ENCODE results near the gene CTSF. TPM values are rescaled to one million over a fixed set of nuclear protein-coding genes. Genes with fewer than 3 reads are reported as not detected.
"Not testable (repeated sequence)": the region's sequence is repeated elsewhere in the genome, so short reads cannot be mapped to it uniquely, and the experiment has no call there.

CTSF gene
- total RNA-seq, 2 experiments from 2014 or later, result 2.8 to 4.1 TPM

DNA sequence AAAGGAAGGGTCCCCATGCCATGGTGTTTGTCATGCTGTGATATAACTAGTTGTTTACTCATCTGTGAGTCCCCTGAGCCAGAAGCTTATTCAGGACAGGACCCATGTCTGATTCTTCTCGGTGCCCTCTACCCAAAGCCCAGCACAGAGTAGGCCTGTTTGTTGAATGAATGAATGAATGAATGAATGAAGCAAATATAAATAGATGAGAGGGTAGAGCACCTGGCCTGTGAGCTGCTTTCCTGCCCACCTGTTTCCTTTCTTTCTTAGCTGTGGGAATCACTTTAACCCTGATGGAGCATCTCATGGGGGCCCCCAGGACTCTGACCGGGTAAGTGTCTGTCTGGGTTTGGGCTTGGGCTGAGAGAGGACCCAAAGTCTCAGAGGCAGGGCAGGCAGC lies 31.8 kb upstream of the CTSF start:
- CTCF ChIA-PET, result no interaction called here
- ATAC-seq (no peak), DNase-seq (no peak)
- no peak overlapping the region for H3K4me3 Mint-ChIP-seq
- H3K9me3 Mint-ChIP-seq (ENCODE audit: low read depth), result no peaks in the 10 kb centered on the region
- H3K27ac Mint-ChIP-seq, result no peak overlapping the region
- peaks cover 7% of the 10 kb centered on the region for H3K36me3 Mint-ChIP-seq
- H3K4me1 Mint-ChIP-seq, result peaks cover 5% of the 10 kb centered on the region
- H3K27me3 Mint-ChIP-seq, result no peaks in the 10 kb centered on the region

DNA sequence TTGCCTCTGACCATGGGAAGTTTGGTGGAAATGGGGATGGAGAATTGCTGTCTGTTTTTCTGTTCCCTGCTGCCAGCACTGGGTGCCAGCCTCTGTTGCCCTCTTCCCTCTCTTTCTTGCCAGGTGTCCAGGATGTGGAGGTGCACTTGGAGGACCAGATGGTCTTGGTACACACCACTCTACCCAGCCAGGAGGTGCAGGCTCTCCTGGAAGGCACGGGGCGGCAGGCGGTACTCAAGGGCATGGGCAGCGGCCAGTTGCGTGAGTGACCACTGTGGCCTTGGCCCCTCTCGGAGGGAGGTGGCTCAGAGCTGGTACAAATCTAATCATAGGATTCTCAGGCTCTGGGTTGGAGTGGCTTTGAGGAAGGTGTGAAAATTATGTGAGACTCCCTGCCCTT lies 30.6 kb upstream of the CTSF start:
- ATAC-seq, result no peak
- Mint-ChIP-seq H3K4me1 (peaks cover 14% of the 10 kb centered on the region), H3K9me3 (ENCODE audit: low read depth) (no peaks in the 10 kb centered on the region), H3K27me3 (no peaks in the 10 kb centered on the region), H3K27ac (no peak overlapping the region), H3K4me3 (no peak overlapping the region), H3K36me3 (peaks cover 6% of the 10 kb centered on the region)
- no peak for DNase-seq
- CTCF ChIA-PET, result no interaction called here

DNA sequence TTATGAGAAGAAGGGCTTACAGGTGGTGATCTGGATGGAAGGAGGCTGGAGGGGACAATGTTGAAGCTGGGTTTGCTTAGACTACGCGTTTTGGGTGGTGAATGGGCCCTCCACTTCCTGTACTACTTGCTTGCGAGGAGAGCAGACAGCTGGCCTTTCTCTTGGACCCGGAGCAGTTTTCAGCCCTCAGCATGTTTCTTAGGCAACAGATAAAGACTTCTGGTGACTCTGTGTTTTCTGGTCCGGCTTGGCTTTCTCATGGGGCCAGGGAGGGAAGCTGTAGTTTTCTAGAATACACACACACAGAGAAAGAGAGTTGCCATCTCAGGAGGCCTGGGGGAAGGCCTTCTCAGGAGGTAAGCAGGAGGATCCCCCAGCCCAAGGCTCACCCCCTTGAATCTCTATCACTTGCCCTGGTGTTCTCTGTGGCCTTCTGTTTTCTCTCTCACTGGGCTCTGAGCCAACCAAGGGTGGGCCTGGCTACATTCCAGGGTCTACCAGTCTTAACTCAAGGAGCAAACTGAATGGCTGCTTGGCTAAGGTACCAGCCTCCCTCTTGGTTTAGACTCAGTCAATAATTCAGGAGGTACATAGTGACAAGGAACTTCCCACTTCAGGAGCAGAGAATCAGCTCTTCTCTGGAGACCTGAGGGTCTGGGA lies 27.0 kb upstream of the CTSF start:
- DNase-seq (no peak), ATAC-seq (no peak)
- peak overlapping the region; percentile 42 for H3K4me3 Mint-ChIP-seq
- peaks cover under 1% of the 10 kb centered on the region for H3K36me3 Mint-ChIP-seq
- CTCF ChIA-PET, result interaction anchor here (0.9 to 6.2 kb wide), 4 partner anchors 14 to 83 kb away, joined by 3 to 60 read pairs (median 4); partner anchors contain the start of gene RBM4B
- H3K27me3 Mint-ChIP-seq, result peaks cover 6% of the 10 kb centered on the region
- peak overlapping the region; percentile 75 for H3K27ac Mint-ChIP-seq
- H3K9me3 Mint-ChIP-seq (ENCODE audit: low read depth), result no peaks in the 10 kb centered on the region
- peaks cover 28% of the 10 kb centered on the region for H3K4me1 Mint-ChIP-seq

DNA sequence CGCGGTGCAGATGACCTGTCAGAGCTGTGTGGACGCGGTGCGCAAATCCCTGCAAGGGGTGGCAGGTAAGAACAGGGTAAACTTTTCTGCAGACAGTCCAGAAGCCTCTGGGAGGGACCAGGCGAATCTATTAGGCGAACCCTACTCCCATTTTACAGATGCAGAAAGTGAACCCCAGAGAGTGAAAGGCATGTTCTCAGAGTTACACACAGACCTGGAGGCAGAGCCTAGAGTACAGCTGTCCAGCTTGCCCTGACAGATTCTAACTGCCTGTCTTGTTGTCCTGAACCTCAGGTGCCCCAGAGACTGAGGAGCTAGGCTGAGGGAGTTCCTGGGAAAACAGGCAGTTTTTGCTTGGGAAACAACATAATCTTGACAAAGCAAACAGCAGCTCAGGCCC lies 25.2 kb upstream of the CTSF start:
- peak overlapping the region; percentile 94 for H3K4me3 Mint-ChIP-seq
- ATAC-seq (no peak), DNase-seq (no peak)
- peak overlapping the region; percentile 96 for H3K27ac Mint-ChIP-seq
- peaks cover 28% of the 10 kb centered on the region for H3K4me1 Mint-ChIP-seq
- peaks cover 6% of the 10 kb centered on the region for H3K27me3 Mint-ChIP-seq
- no peaks in the 10 kb centered on the region for H3K36me3 Mint-ChIP-seq
- CTCF ChIA-PET, result interaction anchor here (1.3 to 6.2 kb wide), 6 partner anchors 13 to 85 kb away, joined by 3 to 60 read pairs (median 5); partner anchors contain the start of genes RBM14 and RBM4B
- H3K9me3 Mint-ChIP-seq (ENCODE audit: low read depth), result no peaks in the 10 kb centered on the region

DNA sequence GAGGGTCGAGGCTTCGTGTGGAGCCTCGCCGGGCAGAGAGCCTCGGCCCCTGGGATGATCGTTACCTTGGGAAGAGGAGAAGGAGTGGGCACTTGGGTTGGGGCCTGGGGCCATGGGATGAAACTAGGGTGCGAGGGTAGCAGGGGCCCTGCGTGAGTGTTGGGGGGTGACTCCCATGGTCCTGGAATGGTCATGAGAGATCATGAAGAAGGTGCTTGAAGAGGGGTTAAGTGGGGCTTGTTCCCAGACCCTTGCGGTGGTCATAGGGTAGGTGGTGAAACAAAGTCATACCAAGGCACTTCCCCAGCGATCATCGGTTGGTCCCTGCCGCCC lies 24.9 kb upstream of the CTSF start:
- peak overlapping the region; percentile 96 for H3K27ac Mint-ChIP-seq
- H3K4me1 Mint-ChIP-seq, result peaks cover 28% of the 10 kb centered on the region
- no peaks in the 10 kb centered on the region for H3K9me3 Mint-ChIP-seq (ENCODE audit: low read depth)
- CTCF ChIA-PET, result interaction anchor here (0.8 to 6.2 kb wide), 14 partner anchors 14 to 85 kb away, joined by 3 to 60 read pairs (median 4); partner anchors contain the start of genes ACTN3, RBM14, RBM4 and RBM4B
- peaks cover 6% of the 10 kb centered on the region for H3K27me3 Mint-ChIP-seq
- peak overlapping the region; percentile 94 for H3K4me3 Mint-ChIP-seq
- no peak for ATAC-seq
- no peaks in the 10 kb centered on the region for H3K36me3 Mint-ChIP-seq
- DNase-seq, result no peak

DNA sequence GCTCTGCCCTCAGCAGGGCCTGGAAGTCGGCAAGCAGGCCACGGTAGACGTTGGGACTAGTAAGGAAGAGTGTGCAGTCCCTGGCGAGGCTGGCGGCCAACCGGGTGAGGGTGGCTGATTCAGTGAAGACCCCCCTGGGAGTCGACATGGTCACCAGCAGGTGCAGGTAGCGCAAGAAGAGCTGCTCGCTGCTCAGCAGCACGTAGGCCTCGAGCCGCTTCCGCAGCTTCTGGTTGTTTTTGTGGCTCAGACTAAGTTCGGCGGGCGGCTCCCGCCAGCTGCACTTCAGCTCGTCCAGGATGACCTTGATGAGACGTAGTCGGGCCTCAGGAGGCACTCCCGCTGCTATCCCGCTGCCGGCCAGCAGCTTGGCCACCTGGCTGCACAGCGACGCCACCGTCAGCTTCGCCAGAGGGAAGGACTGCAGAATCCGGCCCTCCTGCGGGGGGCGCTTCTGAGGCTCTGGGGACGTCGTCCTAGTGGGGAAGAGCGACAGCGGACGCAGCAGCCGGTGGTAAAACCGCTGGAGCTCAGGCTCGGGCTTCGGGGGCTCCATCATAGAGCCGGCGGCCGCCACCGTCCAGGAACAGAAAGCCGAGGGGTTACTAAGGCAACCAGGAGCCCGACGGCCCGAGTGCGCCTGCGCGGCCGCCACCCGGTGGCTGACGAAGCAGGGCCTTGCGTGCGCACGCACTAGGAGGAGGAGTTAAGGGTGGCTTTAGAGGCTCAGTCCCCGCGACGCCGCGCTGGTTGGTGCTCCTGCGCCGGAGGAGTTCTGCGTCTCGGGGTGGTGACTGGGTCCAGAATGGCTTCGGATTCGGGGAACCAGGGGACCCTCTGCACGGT lies 24.3 kb upstream of the CTSF start, which contains the start of the genes CCDC87 and CCS:
Gene CCDC87 (minus strand): TSS at position 607 of the 846 bp plus-strand sequence. CDS start 48 bp downstream, at position 559.
Gene CCS (plus strand): TSS at position 729 of the 846 bp plus-strand sequence. CDS start 77 bp downstream, at position 806.
- H3K36me3 Mint-ChIP-seq, result no peaks in the 10 kb centered on the region
- H3K27ac Mint-ChIP-seq, result peak within 1 kb of the TSS; percentile 96
- H3K9me3 Mint-ChIP-seq (ENCODE audit: low read depth), result no peaks in the 10 kb centered on the region
- peaks cover 6% of the 10 kb centered on the region for H3K27me3 Mint-ChIP-seq
- peak within 1 kb of the TSS; percentile 94 for H3K4me3 Mint-ChIP-seq
- DNase-seq, result peak; percentile 99
- peaks cover 28% of the 10 kb centered on the region for H3K4me1 Mint-ChIP-seq
- peak; percentile 98 for ATAC-seq
- CTCF ChIA-PET, result interaction anchor here (0.6 to 6.2 kb wide), 15 partner anchors 14 to 86 kb away, joined by 3 to 60 read pairs (median 4); partner anchors contain the start of genes ACTN3, RBM14, RBM4 and RBM4B

DNA sequence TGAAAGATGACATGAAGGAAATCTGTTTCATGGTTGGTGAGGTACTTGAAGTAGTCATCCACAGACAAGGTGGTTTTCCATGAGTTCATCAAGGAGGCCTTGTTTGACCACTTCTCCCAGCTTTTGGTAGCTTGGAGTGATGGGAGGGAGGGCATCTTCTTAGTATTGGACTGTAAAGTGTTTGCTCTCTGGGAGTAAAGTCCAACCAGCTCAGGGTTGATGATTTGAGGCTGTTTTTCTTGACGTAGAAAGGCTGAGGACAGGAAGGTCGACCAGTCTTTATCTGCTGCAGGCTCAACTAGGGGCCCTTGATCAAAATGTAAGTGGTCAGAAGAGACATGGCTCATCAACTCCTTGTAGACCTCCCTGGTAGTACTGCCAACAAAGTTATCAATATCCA lies 22.8 kb upstream of the CTSF start:
- Mint-ChIP-seq H3K4me1 (peaks cover 28% of the 10 kb centered on the region), H3K27ac (no peak overlapping the region), H3K4me3 (no peak overlapping the region), H3K27me3 (peaks cover 9% of the 10 kb centered on the region), H3K36me3 (no peaks in the 10 kb centered on the region), H3K9me3 (ENCODE audit: low read depth) (no peaks in the 10 kb centered on the region)
- ATAC-seq, result no peak
- no peak for DNase-seq
- CTCF ChIA-PET, result interaction anchor here (1.0 to 6.2 kb wide), 5 partner anchors 12 to 104 kb away, joined by 3 to 60 read pairs (median 11); partner anchors contain the start of genes RBM14 and RBM4B

DNA sequence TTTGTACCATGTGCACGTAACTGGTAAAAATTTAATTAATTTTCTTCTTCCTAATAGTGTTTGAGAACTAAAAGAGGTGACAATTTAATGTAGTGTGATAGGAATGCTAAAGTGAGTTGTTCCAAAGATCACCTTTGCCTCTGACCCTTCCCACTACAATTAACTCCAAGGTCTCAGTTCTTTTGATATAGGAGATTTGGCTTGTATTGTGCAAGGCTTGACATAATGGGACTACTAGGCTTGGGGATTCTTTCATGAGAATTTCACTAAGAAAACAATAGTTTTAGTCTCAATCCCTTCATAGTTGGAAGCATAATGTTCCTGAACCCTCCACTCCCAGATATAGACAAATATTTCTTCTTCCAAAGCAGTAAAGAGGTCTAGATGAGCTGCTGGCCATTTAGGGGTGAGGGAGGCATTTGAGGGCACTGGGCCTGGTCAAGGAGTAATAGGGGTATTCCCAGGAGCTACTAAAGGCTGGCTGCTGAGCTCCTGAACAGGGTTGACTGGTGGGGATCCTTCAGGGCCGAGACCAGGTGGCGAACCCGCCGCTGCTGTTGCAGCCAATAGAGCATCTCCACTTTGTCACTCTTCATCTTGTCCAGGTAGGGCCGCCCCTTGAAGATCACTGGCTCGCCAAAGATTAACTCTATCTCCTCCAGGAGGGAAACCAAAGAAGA lies 21.7 kb upstream of the CTSF start:
- Mint-ChIP-seq H3K4me3 (no peak overlapping the region), H3K4me1 (peaks cover 22% of the 10 kb centered on the region), H3K27me3 (peaks cover 9% of the 10 kb centered on the region), H3K36me3 (no peaks in the 10 kb centered on the region), H3K27ac (no peak overlapping the region), H3K9me3 (ENCODE audit: low read depth) (no peaks in the 10 kb centered on the region)
- CTCF ChIA-PET, result interaction anchor here (1.0 to 6.2 kb wide), 5 partner anchors 11 to 105 kb away, joined by 3 to 60 read pairs (median 11); partner anchors contain the start of genes RBM14 and RBM4B
- ATAC-seq (no peak), DNase-seq (no peak)

DNA sequence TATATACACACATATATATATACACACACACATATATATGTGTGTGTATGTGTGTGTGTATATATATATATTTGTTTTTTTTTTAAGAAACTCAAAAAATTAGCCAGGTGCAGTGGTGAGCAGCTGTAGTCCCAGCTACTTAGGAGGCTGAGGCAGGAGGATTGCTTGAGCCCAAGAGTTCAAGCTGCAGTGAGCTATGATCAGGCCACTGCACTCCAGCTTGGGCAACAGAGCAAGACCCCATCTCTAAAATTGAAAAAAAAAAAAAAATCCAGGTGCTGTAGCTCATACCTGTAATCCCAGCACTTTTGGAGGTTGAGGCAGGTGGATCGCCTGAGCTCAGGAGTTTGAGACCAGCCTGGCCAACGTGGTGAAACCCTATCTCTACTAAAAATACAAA lies 20.9 kb upstream of the CTSF start:
- peaks cover 15% of the 10 kb centered on the region for H3K4me1 Mint-ChIP-seq
- H3K27me3 Mint-ChIP-seq; DNase-seq; H3K36me3 Mint-ChIP-seq; ATAC-seq; H3K9me3 Mint-ChIP-seq (ENCODE audit: low read depth); H3K4me3 Mint-ChIP-seq; H3K27ac Mint-ChIP-seq: not testable (repeated sequence)
- CTCF ChIA-PET, result interaction anchor here (1.4 to 4.2 kb wide), 2 partner anchors 10 to 70 kb away, joined by 3 to 33 read pairs; no protein-coding TSS in a partner anchor

DNA sequence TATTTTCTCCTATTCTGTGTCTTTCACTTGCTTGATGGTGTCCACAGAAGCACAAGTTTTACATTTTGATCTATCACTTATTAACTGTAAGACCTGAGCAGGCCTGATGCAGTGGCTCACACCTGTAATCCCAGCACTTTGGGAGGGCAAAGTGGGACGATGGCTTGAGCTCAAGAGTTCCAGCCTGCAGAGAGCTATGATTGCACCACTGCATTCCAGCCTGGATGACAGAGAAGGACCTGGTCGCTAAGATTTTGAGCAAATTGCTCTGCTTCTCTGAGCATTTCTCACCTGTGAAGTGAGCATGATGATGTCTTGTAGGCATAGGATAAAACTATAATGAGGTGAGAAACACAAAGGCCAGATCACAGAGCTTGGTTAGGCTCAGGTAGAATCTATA lies 17.7 kb upstream of the CTSF start:
- Mint-ChIP-seq H3K9me3 (ENCODE audit: low read depth) (peaks cover 6% of the 10 kb centered on the region), H3K27ac (no peak overlapping the region), H3K36me3 (peaks cover 4% of the 10 kb centered on the region), H3K27me3 (peaks cover 8% of the 10 kb centered on the region), H3K4me3 (no peak overlapping the region), H3K4me1 (no peaks in the 10 kb centered on the region)
- ATAC-seq, result no peak
- DNase-seq, result no peak
- CTCF ChIA-PET, result interaction anchor here (0.8 kb wide), 1 partner anchor 93 kb away, joined by 3 read pairs; no protein-coding TSS in a partner anchor

DNA sequence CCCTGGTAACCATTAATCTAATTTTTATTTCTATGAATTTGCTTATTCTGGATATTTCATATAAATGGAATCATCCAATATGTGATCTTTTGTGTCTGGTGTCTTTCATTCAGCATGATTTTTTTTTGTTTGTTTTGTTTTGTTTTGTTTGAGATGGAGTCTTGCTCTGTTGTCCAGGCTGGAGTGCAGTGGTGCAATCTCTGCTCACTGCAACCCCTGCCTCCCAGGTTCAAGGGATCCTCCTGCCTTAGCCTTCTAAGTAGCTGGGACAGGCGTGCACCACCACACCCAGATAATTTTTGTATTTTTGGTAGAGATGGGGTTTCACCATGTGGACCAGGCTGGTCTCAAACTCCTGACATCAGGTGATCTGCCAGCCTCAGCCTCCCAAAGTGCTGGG lies 17.0 kb upstream of the CTSF start:
- not testable (repeated sequence) for H3K36me3 Mint-ChIP-seq; DNase-seq; H3K4me1 Mint-ChIP-seq; H3K27me3 Mint-ChIP-seq; H3K27ac Mint-ChIP-seq; H3K9me3 Mint-ChIP-seq (ENCODE audit: low read depth); H3K4me3 Mint-ChIP-seq; ATAC-seq
- CTCF ChIA-PET, result interaction anchor here (1.2 kb wide), 1 partner anchor 93 kb away, joined by 3 read pairs; the partner anchor contains the start of gene RBM4B

DNA sequence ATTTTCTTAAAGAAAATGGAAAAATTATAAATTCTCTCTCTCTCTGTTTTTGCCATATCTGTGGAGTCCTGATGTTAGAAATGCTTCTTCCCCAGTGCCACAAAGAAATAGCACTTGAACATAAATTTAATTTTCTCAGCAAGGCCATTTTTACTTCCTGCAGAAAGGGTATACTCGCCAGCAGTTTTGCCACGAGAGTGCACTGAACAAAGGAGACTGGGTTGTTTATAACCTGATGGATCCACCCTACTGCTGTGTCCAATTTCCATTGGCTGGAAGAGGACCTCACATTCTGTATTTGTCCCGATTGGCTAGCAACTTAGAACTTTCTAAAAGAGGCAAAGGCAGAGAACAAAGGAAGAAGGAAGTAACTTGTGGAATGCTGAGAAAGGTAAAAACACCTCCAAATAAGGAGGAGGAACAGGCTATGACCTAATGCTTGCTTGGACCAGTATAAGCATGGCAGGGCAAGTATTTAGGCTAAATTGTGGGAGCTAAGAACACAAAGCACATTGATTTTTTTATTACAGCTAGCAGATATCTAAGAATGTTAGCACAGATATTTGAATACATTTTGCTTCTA lies 14.2 kb upstream of the CTSF start:
- CTCF ChIA-PET, result interaction anchor here (1.5 to 6.2 kb wide), 2 partner anchors 95 to 96 kb away, joined by 8 to 107 read pairs; partner anchors contain the start of gene RBM4B
- not testable (repeated sequence) for H3K9me3 Mint-ChIP-seq (ENCODE audit: low read depth); H3K4me1 Mint-ChIP-seq; ATAC-seq; H3K27ac Mint-ChIP-seq; H3K27me3 Mint-ChIP-seq; DNase-seq; H3K4me3 Mint-ChIP-seq; H3K36me3 Mint-ChIP-seq

All from activated CD8-positive, alpha-beta memory T cell treated with anti-CD3 and anti-CD28 coated beads, Interleukin-2, amount 10 ng/mL, durations not matched to agents 7 days and 5 days (primary cell).